ENCODE results near the gene DRICH1. TPM values are rescaled to one million over a fixed set of nuclear protein-coding genes. Genes with fewer than 3 reads are reported as not detected.

Gene DRICH1
- total and polyA plus RNA-seq, 2 of the 13 experiments (the other 11 are each of a cell fraction or from before 2014, with no cell fraction given): 0.22 to 0.66 TPM

DNA sequence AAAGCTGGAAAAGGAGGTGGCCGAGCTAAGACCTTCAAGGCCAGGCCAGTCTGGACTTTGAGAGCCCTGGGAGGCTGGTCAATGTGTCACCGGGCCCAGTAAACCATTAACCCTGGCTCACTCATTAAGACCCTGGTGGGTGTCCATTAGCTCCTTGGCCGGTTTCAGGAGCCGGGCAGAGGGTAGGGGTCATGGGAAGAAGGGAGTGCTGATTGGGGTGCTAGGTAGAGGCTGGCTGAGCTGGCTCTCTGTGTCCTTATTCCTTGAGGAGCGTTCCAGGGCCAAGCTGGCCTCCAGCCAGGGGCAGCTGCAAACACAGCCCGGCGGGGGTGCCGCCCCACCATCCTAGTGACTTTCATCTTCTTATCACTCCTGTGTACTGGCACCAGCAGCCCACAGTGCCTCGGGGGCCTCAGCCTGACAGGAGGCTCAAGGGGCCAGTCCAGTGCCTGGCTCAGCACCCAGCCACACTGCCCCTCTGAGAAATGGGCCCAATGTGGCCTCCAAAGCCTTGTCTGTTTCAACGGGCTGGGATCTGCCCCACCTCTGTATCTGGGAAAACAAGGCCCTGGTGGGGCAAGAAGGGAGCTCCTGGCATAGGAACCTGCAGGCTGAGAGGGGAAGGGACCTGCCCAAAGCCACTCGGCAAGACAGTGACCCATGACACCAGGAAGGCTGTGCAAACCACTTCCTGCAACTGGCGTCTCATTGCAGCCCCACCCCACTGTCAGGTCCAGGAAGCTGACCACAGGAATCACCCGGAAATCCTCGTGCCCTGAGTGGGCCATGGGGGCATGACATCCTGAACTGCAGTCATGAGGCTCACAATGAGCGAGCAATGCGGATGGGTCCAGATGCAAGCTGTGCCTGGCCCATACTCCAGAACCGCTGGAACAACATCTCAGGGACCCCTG is 43.6 kb upstream of the DRICH1 start (continued):
- no peak for TF ChIP-seq ZBTB4 (CRISPR knock-in tag; IDR thresholded peaks at IDR 0.05; ENCODE audit: borderline replicate concordance)
- peak; percentile 50; the same call in 1 of the 2 replicates for TF ChIP-seq NCOR1 (IDR thresholded peaks at IDR 0.05; ENCODE audit: borderline replicate concordance, low read length)
- TF ChIP-seq SAP130 (CRISPR knock-in tag; IDR thresholded peaks at IDR 0.05; ENCODE audit: low read depth): peak; percentile 47; the same call in 1 of the 2 replicates
- peak; percentile 98 for TF ChIP-seq HNF1B (CRISPR knock-in tag; IDR thresholded peaks at IDR 0.05)
- no peak for TF ChIP-seq NONO (IDR thresholded peaks at IDR 0.05)
- TF ChIP-seq NONO (CRISPR knock-in tag; conservative IDR thresholded peaks at IDR 0.05): peak; percentile 65; the same call in 1 of the 2 replicates
- TF ChIP-seq ZNF12 (CRISPR knock-in tag; IDR thresholded peaks at IDR 0.05): 0 out of 2 replicates have a peak, but pooled peaks have one; percentile 12
- TF ChIP-seq MAZ (IDR thresholded peaks at IDR 0.05; ENCODE audit: borderline replicate concordance, low read depth, low read length): no peak
- no peak for TF ChIP-seq MAZ (CRISPR knock-in tag; IDR thresholded peaks at IDR 0.05; ENCODE audit: low read depth)
- peak; percentile 28; the same call in 1 of the 2 replicates for TF ChIP-seq POLR2AphosphoS5 (IDR thresholded peaks at IDR 0.05; ENCODE audit: low read depth, low read length)
- no peak for TF ChIP-seq MAFK (conservative IDR thresholded peaks at IDR 0.05 in 1 of 2, IDR thresholded peaks at IDR 0.05 in 1 of 2; ENCODE audit: low read length in 2 of 2)
- no peak for TF ChIP-seq ZXDC (CRISPR knock-in tag; IDR thresholded peaks at IDR 0.05)
- 0 out of 2 replicates have a peak, but pooled peaks have one; percentile 87 for TF ChIP-seq ZNF615 (CRISPR knock-in tag; IDR thresholded peaks at IDR 0.05; ENCODE audit: borderline replicate concordance)
- TF ChIP-seq POGZ (CRISPR knock-in tag; IDR thresholded peaks at IDR 0.05): no peak
- TF ChIP-seq ATF7 (IDR thresholded peaks at IDR 0.05): no peak
- TF ChIP-seq ATF7 (CRISPR knock-in tag; IDR thresholded peaks at IDR 0.05): no peak
- no peak for TF ChIP-seq SOX6 (IDR thresholded peaks at IDR 0.05)
- peak; percentile 59 for TF ChIP-seq SOX6 (CRISPR knock-in tag; IDR thresholded peaks at IDR 0.05)
- TF ChIP-seq, protein P1, sequence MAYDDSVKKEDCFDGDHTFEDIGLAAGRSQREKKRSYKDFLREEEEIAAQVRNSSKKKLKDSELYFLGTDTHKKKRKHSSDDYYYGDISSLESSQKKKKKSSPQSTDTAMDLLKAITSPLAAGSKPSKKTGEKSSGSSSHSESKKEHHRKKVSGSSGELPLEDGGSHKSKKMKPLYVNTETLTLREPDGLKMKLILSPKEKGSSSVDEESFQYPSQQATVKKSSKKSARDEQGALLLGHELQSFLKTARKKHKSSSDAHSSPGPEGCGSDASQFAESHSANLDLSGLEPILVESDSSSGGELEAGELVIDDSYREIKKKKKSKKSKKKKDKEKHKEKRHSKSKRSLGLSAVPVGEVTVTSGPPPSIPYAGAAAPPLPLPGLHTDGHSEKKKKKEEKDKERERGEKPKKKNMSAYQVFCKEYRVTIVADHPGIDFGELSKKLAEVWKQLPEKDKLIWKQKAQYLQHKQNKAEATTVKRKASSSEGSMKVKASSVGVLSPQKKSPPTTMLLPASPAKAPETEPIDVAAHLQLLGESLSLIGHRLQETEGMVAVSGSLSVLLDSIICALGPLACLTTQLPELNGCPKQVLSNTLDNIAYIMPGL (CRISPR knock-in tag; IDR thresholded peaks at IDR 0.05; ENCODE audit: borderline replicate concordance in 1 of 2, low read depth in 1 of 2): 0 out of 4 replicates have a peak, but pooled peaks of 1 of the 2 experiments have one; percentile 19
